Stomach smooth muscle (tissue), 2 donors: ENCODE data around the gene OR4C16.

Experiments
- H3K27ac ChIP-seq: one replicate; pipeline ENCODE4 v1.7.0; 2013; ENCODE audit warnings: mild to moderate bottlenecking, low read length, inconsistent platforms
- H3K27me3 ChIP-seq, 2 donors: one replicate each; pipeline ENCODE4 v1.7.0; 2013; ENCODE audit warnings: low read length in 2 of 2; ENCODE audit not compliant: insufficient read depth in 2 of 2, control insufficient read depth in 1 of 2
- H3K36me3 ChIP-seq, 2 donors: one replicate each; pipeline ENCODE4 v1.7.0; 2013; ENCODE audit warnings: low read length in 2 of 2; ENCODE audit not compliant: control insufficient read depth in 2 of 2, insufficient read depth in 2 of 2
- H3K4me1 ChIP-seq: one replicate; pipeline ENCODE4 v1.7.0; 2013; ENCODE audit warnings: low read length; ENCODE audit not compliant: control insufficient read depth, insufficient read depth
- H3K4me3 ChIP-seq, 2 donors: one replicate each; pipeline ENCODE4 v1.7.0; 2013; ENCODE audit warnings: low read length in 2 of 2
- H3K9ac ChIP-seq, 2 donors: one replicate each; pipeline ENCODE4 v1.7.0; 2013; ENCODE audit warnings: low read length in 2 of 2, mild to moderate bottlenecking in 1 of 2
- H3K9me3 ChIP-seq, 2 donors: one replicate each; pipeline ENCODE4 v1.7.0; 2013; ENCODE audit warnings: low read length in 2 of 2; ENCODE audit not compliant: control insufficient read depth in 2 of 2
- donor health status: healthy.
- donor health status: Pancreatic carcinoma.

OR4C16 gene

DNA sequence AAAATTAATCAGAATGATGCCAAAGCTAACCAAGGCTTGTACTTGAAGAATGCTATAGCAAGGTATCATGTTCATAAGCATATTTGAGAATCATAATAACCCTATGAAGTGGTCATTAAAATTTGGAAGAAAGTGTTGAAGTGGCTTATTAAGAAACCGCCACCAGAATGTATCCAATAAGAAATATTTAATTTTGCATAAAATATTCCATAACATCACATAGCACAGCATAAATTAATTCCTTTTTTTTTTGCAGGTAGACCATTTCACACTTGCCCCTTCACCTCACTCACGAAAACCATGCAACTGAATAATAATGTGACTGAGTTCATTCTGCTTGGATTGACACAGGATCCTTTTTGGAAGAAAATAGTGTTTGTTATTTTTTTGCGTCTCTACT lies at the start of gene OR4C16:
Gene OR4C16 (plus strand): TSS at position 301 of the 400 bp plus-strand sequence. CDS start 0 bp downstream, at position 301.
- no peak within 1 kb of the TSS for H3K9ac ChIP-seq
- no peaks in the 10 kb centered on the region for H3K9me3 ChIP-seq
- H3K27ac ChIP-seq = no peak within 1 kb of the TSS
- H3K36me3 ChIP-seq = no peaks in the 10 kb centered on the region
- H3K4me1 ChIP-seq = no peaks in the 10 kb centered on the region
- H3K27me3 ChIP-seq = no peaks in the 10 kb centered on the region
- H3K4me3 ChIP-seq = no peak within 1 kb of the TSS

- H3K27ac ChIP-seq = no peak within 1 kb of the TSS
- no peaks in the 10 kb centered on the region for H3K4me1 ChIP-seq
- H3K36me3 ChIP-seq = no peaks in the 10 kb centered on the region
- no peak within 1 kb of the TSS for H3K4me3 ChIP-seq
- H3K27me3 ChIP-seq = no peaks in the 10 kb centered on the region
- no peak within 1 kb of the TSS for H3K9ac ChIP-seq
- H3K9me3 ChIP-seq = peaks cover 0 to 2% of the 10 kb centered on the region in 2 donors
These were observed 17.8 kb upstream of the OR4C16 start, which contains the start of gene OR4C15 for GRCh38 chr11:55554169-55554568. TSS of gene OR4C15 (plus strand) at chr11:55554469. CDS start at chr11:55554469, 0 bp downstream.

- H3K9ac ChIP-seq = no peak overlapping the region
These were observed 620 bp downstream of the OR4C16 start for GRCh38 chr11:55572548-55572947.

DNA sequence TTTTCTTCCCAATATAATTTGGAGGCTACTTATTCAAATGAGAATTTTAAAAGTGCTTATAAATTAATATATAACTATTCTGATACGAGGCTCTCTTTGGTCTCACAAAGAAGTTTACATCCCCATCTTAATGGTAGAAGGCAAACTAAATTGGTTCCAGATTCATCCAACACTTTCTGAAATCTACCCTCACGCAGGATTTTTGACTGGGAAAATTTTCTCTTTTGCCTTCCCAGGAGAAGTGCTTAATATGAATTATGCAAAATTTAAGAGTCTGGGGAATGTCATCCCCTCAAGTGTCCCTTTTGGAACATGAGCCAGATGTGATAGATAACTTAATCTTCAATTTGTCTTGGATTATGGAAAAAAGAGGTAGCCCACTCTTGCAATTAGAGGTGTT lies 35.6 kb downstream of the OR4C16 start, which contains the start of gene OR4C11:
Gene OR4C11 (minus strand): TSS at position 101 of the 400 bp plus-strand sequence. CDS start 3,272 bp downstream, outside the sequence.
- no peaks in the 10 kb centered on the region for H3K4me1 ChIP-seq
- no peaks in the 10 kb centered on the region for H3K27me3 ChIP-seq
- H3K27ac ChIP-seq = no peak within 1 kb of the TSS
- H3K9ac ChIP-seq = no peak within 1 kb of the TSS
- no peaks in the 10 kb centered on the region for H3K9me3 ChIP-seq
- H3K36me3 ChIP-seq = no peaks in the 10 kb centered on the region
- H3K4me3 ChIP-seq = no peak within 1 kb of the TSS

More at GRCh38 chr11:55572548-55572947, 620 bp downstream of the OR4C16 start:
- H3K9me3 ChIP-seq = no peaks in the 10 kb centered on the region
- no peaks in the 10 kb centered on the region for H3K4me1 ChIP-seq
- H3K27ac ChIP-seq = no peak overlapping the region
- H3K36me3 ChIP-seq = no peaks in the 10 kb centered on the region
- no peak overlapping the region for H3K4me3 ChIP-seq
- H3K27me3 ChIP-seq = no peaks in the 10 kb centered on the region
